Measurements from ENCODE around the gene FITM1. TPM values are rescaled to one million over a fixed set of nuclear protein-coding genes. Genes with fewer than 3 reads are reported as not detected.

FITM1 gene
- total and polyA plus RNA-seq, 4 experiments from 2014 or later = 0.69 to 4.2 (median 2.0) TPM

DNA sequence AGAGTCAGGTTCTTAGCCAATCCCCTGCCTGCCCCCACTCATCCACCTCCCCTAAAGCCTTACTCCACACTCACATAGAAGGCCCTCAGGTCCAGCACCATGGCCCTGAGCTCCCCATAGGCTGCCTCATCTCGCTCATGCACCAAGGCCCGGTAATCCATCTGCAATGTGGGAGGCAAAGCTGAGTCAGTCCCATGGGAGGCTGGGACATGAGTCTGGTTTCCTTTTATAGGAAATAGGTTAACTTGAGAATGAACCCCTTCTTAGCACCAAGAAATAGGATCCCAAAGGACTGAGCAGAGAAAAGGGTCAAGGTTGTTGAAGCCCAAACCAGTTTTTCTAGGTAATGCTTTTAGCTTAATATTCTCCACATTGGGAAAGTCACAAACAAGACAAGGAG is 13.1 kb downstream of the FITM1 start:
- peak overlapping the region in 5 of 8 donors; percentile 28 to 48 (median 32) for H3K4me3 Mint-ChIP-seq
- H3K4me1 Mint-ChIP-seq = peaks cover 34 to 94% (median 54%) of the 10 kb centered on the region in 4 donors
- Histone ChIP-seq H3K27ac (ENCODE audit: low read depth, low read length) (no peak overlapping the region), H3K4me1 (ENCODE audit: insufficient read depth, low read length) (peaks cover 61% of the 10 kb centered on the region), H3K27me3 (ENCODE audit: insufficient read depth, low read length) (no peaks in the 10 kb centered on the region), H3K4me3 (ENCODE audit: low read length in 2 of 2) (no peak overlapping the region), H3K36me3 (ENCODE audit: insufficient read depth, low read length) (peaks cover 35% of the 10 kb centered on the region), H3K9me3 (ENCODE audit: control insufficient read depth in 1 of 2, low read length in 2 of 2) (no peaks in the 10 kb centered on the region)
- DNase-seq = no peak
- POLR2A ChIA-PET (ENCODE audit: partially characterized antibody) = interaction anchor here (1.0 to 9.5 kb wide), 7 partner anchors 6 to 287 kb away, joined by 3 to 162 read pairs (median 5); partner anchors contain the start of genes IRF9, MDP1, PSME1 and TM9SF1
- CTCF ChIA-PET (ENCODE audit: partially characterized antibody) = interaction anchor here (0.8 to 5.7 kb wide), 2 partner anchors 18 to 34 kb away, joined by 4 to 36 read pairs; partner anchors contain the start of gene IRF9
- no peaks in the 10 kb centered on the region for H3K27me3 Mint-ChIP-seq
- H3K27ac Mint-ChIP-seq = peak overlapping the region in 5 of 7 donors; percentile 37 to 94 (median 72)
- H3K36me3 Mint-ChIP-seq = peaks cover 22 to 67% of the 10 kb centered on the region in 2 donors
- H3K9me3 Mint-ChIP-seq = no peaks in the 10 kb centered on the region
- intact Hi-C loops (cut with micrococcal nuclease) = loop anchor here (10.0 kb wide), 1 partner anchor 49 kb away; the partner anchor contains the start of gene PCK2

GRCh38 chr14:24144451-24144850 is 14.0 kb downstream of the FITM1 start:
- no peaks in the 10 kb centered on the region for H3K9me3 Mint-ChIP-seq
- peaks cover 37 to 94% (median 54%) of the 10 kb centered on the region in 4 donors for H3K4me1 Mint-ChIP-seq
- peaks cover 61% of the 10 kb centered on the region for H3K4me1 ChIP-seq (ENCODE audit: insufficient read depth, low read length)
- peak overlapping the region in 5 of 7 donors; percentile 51 to 98 (median 73) for H3K27ac Mint-ChIP-seq
- H3K9me3 ChIP-seq (ENCODE audit: control insufficient read depth in 1 of 2, low read length in 2 of 2) = no peaks in the 10 kb centered on the region
- H3K27ac ChIP-seq (ENCODE audit: low read depth, low read length) = peak overlapping the region; percentile 92
- no peak for DNase-seq
- H3K4me3 ChIP-seq (ENCODE audit: low read length in 2 of 2) = no peak overlapping the region
- peaks cover 35% of the 10 kb centered on the region for H3K36me3 ChIP-seq (ENCODE audit: insufficient read depth, low read length)
- H3K4me3 Mint-ChIP-seq = peak overlapping the region in 7 of 8 donors; percentile 6 to 63 (median 33)
- CTCF ChIA-PET (ENCODE audit: partially characterized antibody) = interaction anchor here (1.1 to 8.5 kb wide), 3 partner anchors 16 to 87 kb away, joined by 3 to 110 read pairs (median 36); partner anchors contain the start of gene IRF9
- H3K36me3 Mint-ChIP-seq = peaks cover 19 to 61% of the 10 kb centered on the region in 2 donors
- no peaks in the 10 kb centered on the region for H3K27me3 ChIP-seq (ENCODE audit: insufficient read depth, low read length)
- no peaks in the 10 kb centered on the region for H3K27me3 Mint-ChIP-seq
- POLR2A ChIA-PET (ENCODE audit: partially characterized antibody) = interaction anchor here (0.7 to 9.5 kb wide), 7 partner anchors 7 to 286 kb away, joined by 3 to 162 read pairs (median 5); partner anchors contain the start of genes DCAF11, IRF9, MDP1 and NRL
- intact Hi-C loops (cut with micrococcal nuclease) = loop anchor here (10.0 kb wide), 1 partner anchor 50 kb away; the partner anchor contains the start of gene PCK2

GRCh38 chr14:24145219-24145618 is 14.8 kb downstream of the FITM1 start:
- Histone ChIP-seq H3K27ac (ENCODE audit: low read depth, low read length) (peak overlapping the region; percentile 92), H3K36me3 (ENCODE audit: insufficient read depth, low read length) (peaks cover 40% of the 10 kb centered on the region), H3K27me3 (ENCODE audit: insufficient read depth, low read length) (no peaks in the 10 kb centered on the region), H3K9me3 (ENCODE audit: control insufficient read depth in 1 of 2, low read length in 2 of 2) (no peaks in the 10 kb centered on the region), H3K4me1 (ENCODE audit: insufficient read depth, low read length) (peaks cover 64% of the 10 kb centered on the region), H3K4me3 (ENCODE audit: low read length in 2 of 2) (peak overlapping the region; percentile 85 to 99)
- POLR2A ChIA-PET (ENCODE audit: partially characterized antibody) = interaction anchor here (0.6 to 9.5 kb wide), 12 partner anchors 8 to 285 kb away, joined by 3 to 162 read pairs (median 24); partner anchors contain the start of genes CBLN3, CHMP4A, DCAF11 and IPO4
- H3K27ac Mint-ChIP-seq = peak overlapping the region in 6 of 7 donors; percentile 17 to 99 (median 98)
- peaks cover 18 to 62% of the 10 kb centered on the region in 2 donors for H3K36me3 Mint-ChIP-seq
- H3K4me3 Mint-ChIP-seq = peak overlapping the region; percentile 12 to 100 (median 98)
- CTCF ChIA-PET (ENCODE audit: partially characterized antibody) = interaction anchor here (1.0 to 8.5 kb wide), 6 partner anchors 8 to 163 kb away, joined by 3 to 110 read pairs (median 16); partner anchors contain the start of genes CIDEB, IRF9, PSME1 and TINF2
- intact Hi-C loops (cut with micrococcal nuclease) = loop anchor here (10.0 kb wide), 1 partner anchor 50 kb away; the partner anchor contains the start of gene PCK2
- no peaks in the 10 kb centered on the region for H3K9me3 Mint-ChIP-seq
- DNase-seq = no peak
- H3K27me3 Mint-ChIP-seq = no peaks in the 10 kb centered on the region
- peaks cover 35 to 91% (median 54%) of the 10 kb centered on the region in 4 donors for H3K4me1 Mint-ChIP-seq

GRCh38 chr14:24145690-24146452 is 15.4 kb downstream of the FITM1 start:
- CTCF ChIA-PET (ENCODE audit: partially characterized antibody) = interaction anchor here (1.0 to 8.5 kb wide), 13 partner anchors 9 to 285 kb away, joined by 3 to 110 read pairs (median 5); partner anchors contain the start of genes CIDEB, DCAF11, IRF9 and MDP1
- Mint-ChIP-seq H3K4me1 (peaks cover 35 to 91% (median 55%) of the 10 kb centered on the region in 4 donors), H3K4me3 (peak overlapping the region; percentile 97 to 100 (median 98)), H3K27ac (peak overlapping the region; percentile 95 to 99 (median 98)), H3K9me3 (no peaks in the 10 kb centered on the region), H3K36me3 (peaks cover 24 to 65% of the 10 kb centered on the region in 2 donors), H3K27me3 (no peaks in the 10 kb centered on the region)
- H3K4me1 ChIP-seq (ENCODE audit: insufficient read depth, low read length) = peaks cover 67% of the 10 kb centered on the region
- intact Hi-C loops (cut with micrococcal nuclease) = loop anchor here (2.0 to 10.0 kb wide), 4 partner anchors 51 to 677 kb away; partner anchors contain the start of genes CHMP4A, NGDN, PCK2 and TINF2
- H3K36me3 ChIP-seq (ENCODE audit: insufficient read depth, low read length) = peaks cover 47% of the 10 kb centered on the region
- H3K27me3 ChIP-seq (ENCODE audit: insufficient read depth, low read length) = no peaks in the 10 kb centered on the region
- peak overlapping the region; percentile 92 for H3K27ac ChIP-seq (ENCODE audit: low read depth, low read length)
- peak overlapping the region; percentile 85 to 99 for H3K4me3 ChIP-seq (ENCODE audit: low read length in 2 of 2)
- no peaks in the 10 kb centered on the region for H3K9me3 ChIP-seq (ENCODE audit: control insufficient read depth in 1 of 2, low read length in 2 of 2)
- POLR2A ChIA-PET (ENCODE audit: partially characterized antibody) = interaction anchor here (0.6 to 9.5 kb wide), 27 partner anchors 9 to 1051 kb away, joined by 3 to 162 read pairs (median 10); partner anchors contain the start of genes ACIN1, C14orf119, CBLN3 and CHMP4A
- no peak for DNase-seq

DNA sequence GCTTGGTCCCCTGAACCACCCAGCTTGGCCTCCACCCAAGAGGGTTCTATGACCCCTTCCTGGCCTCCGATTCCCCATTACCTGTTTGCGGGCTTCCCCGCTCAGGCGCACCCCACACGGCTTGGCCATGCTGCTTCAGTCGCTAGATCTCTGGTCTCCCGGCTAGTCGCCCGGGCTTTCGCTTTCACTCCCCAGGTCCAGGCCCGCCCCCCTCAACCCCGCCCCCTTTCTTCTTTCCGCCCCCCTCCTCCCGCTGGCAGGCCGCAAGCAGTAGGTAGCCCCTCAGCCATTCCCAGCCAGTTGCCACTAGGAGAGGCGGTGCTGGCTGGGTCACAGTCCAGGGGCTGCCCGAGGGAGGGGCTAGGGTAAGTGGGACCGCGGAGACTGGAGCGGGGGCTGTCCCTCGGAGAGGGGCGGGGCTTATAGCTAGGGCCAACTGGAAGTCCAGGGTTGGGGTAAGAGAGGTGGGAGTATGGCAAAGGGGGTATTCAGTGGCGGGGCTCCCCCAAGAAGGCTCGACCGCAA is 16.1 kb downstream of the FITM1 start, which contains the start of gene PSME2:
Gene PSME2, minus strand, starts transcription at position 158 of the 525 bp plus-strand sequence. Its CDS starts 29 bp downstream, at position 129.
- Histone ChIP-seq H3K27me3 (ENCODE audit: insufficient read depth, low read length) (no peaks in the 10 kb centered on the region), H3K36me3 (ENCODE audit: insufficient read depth, low read length) (peaks cover 53% of the 10 kb centered on the region), H3K9me3 (ENCODE audit: control insufficient read depth in 1 of 2, low read length in 2 of 2) (no peaks in the 10 kb centered on the region), H3K4me3 (ENCODE audit: low read length in 2 of 2) (peak within 1 kb of the TSS; percentile 85 to 99), H3K4me1 (ENCODE audit: insufficient read depth, low read length) (peaks cover 67% of the 10 kb centered on the region), H3K27ac (ENCODE audit: low read depth, low read length) (peak within 1 kb of the TSS; percentile 92)
- peak; percentile 81 to 92 (median 84) for DNase-seq
- intact Hi-C loops (cut with micrococcal nuclease) = loop anchor here (2.0 to 10.0 kb wide), 4 partner anchors 52 to 678 kb away; partner anchors contain the start of genes CHMP4A, NGDN, PCK2 and TINF2
- ChIA-PET POLR2A (ENCODE audit: partially characterized antibody) (interaction anchor here (0.6 to 9.5 kb wide), 32 partner anchors 9 to 1276 kb away, joined by 3 to 162 read pairs (median 5); partner anchors contain the start of genes ACIN1, C14orf119, CARMIL3 and CBLN3), CTCF (ENCODE audit: partially characterized antibody) (interaction anchor here (1.3 to 8.5 kb wide), 12 partner anchors 9 to 285 kb away, joined by 3 to 110 read pairs (median 6); partner anchors contain the start of genes CIDEB, DCAF11, IRF9 and MDP1)
- Mint-ChIP-seq H3K4me1 (peaks cover 35 to 87% (median 56%) of the 10 kb centered on the region in 4 donors), H3K9me3 (no peaks in the 10 kb centered on the region), H3K4me3 (peak within 1 kb of the TSS; percentile 97 to 100 (median 98)), H3K36me3 (peaks cover 27 to 65% of the 10 kb centered on the region in 2 donors), H3K27ac (peak within 1 kb of the TSS; percentile 95 to 99 (median 98)), H3K27me3 (no peaks in the 10 kb centered on the region)

All from CD4-positive, alpha-beta memory T cell (primary cell).